Prostate gland (tissue), 2 donors: ENCODE data around the gene ARL14EPL. TPM values are rescaled to one million over a fixed set of nuclear protein-coding genes. Genes with fewer than 3 reads are reported as not detected.

Experiments
- DNase-seq: peaks from one replicate; pipeline ENCODE4 v3.0.0-alpha.2; 2019; ENCODE audit warnings: low spot score
- H3K27ac ChIP-seq, 2 donors: fragments of 200-600 bp; sonication (generic); 2 replicates each; pipeline ENCODE4 v1.5.1; 2017 to 2019
- H3K27me3 ChIP-seq: fragments of 200-600 bp; sonication (generic); replicated peaks from 2 replicates; pipeline ENCODE4 v1.5.1; 2019; ENCODE audit not compliant: insufficient read depth
- H3K36me3 ChIP-seq, 2 donors: fragments of 200-600 bp; sonication (generic); 1 replicate in 1 of 2; 2 replicates in 1 of 2; pipeline versions ENCODE4 v1.5.1 to v1.8.1; 2017 to 2019
- H3K4me1 ChIP-seq: fragments of 200-600 bp; sonication (generic); replicated peaks from 2 replicates; pipeline ENCODE4 v1.5.1; 2019
- H3K4me3 ChIP-seq, 2 donors: fragments of 200-600 bp; sonication (generic); 2 replicates each; pipeline ENCODE4 v1.5.1; 2017 to 2019
- H3K9me3 ChIP-seq: fragments of 200-600 bp; sonication (generic); 2 replicates; pipeline ENCODE4 v1.5.1; 2017
- POLR2A ChIP-seq: fragments of 450-650 bp; IDR thresholded peaks from one replicate; pipeline ENCODE4 v1.6.1; 2016; ENCODE audit warnings: antibody characterized with exemption, mild to moderate bottlenecking
- POLR2AphosphoS5 ChIP-seq: sonication (generic); formaldehyde crosslinking; IDR thresholded peaks from one replicate; pipeline ENCODE4 v1.6.1; 2017; ENCODE audit warnings: antibody characterized with exemption
- WGBS: methylation state at CpG from one replicate; pipeline ENCODE4 v1.1.5; 2018; 5-methylcytosine and 5-hydroxymethylcytosine counted together
- intact Hi-C: fragments of 100-400 bp; cut with DNase I; formaldehyde crosslinking; loops from one replicate; pipeline ENCODE4 v1.14.2; 2022
- total RNA-seq, 2 donors: library from RNA; depleted of rRNA; stranded (reverse); fragments of >200 nt; gene quantifications; one replicate each; pipeline ENCODE4 v1.1.0, GENCODE V29; 2016
- TF ChIP-seq, protein P1 (sequence below), 4 experiments: fragments of 200-600 bp in 2 of 4; fragments of 450-650 bp in 2 of 4; sonication (generic) in 2 of 4; IDR thresholded peaks; 1 replicate in 3 of 4; 2 replicates in 1 of 4; pipeline ENCODE4 v1.5.1; 2016 to 2019; ENCODE audit warnings: antibody characterized with exemption in 4 of 4, mild to moderate bottlenecking in 2 of 4, moderate library complexity in 2 of 4

ARL14EPL gene
- total RNA-seq, 2 donors from 2014 or later = not detected

DNA sequence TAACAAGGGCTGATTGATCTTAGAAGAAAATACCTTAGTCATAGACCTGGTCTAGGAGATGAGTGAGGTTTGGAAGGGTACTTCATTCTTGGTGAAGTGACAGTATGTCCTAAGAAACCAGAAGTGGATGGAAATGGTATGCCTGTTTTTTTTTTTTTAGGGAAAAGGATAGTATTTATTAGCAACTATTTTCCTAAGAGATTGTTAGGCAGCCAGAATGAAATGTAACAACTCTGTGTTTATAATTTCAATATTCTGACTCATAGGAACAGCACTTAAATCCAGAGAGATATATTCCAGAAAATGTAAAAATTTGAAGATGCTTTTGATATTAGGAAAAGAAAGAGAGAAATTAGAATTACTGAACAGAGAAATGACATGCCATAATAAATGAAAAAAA is 21.2 kb upstream of the ARL14EPL start:
- H3K36me3 ChIP-seq = no peaks in the 10 kb centered on the region
- H3K27ac ChIP-seq = no peak overlapping the region
- no peaks in the 10 kb centered on the region for H3K9me3 ChIP-seq
- H3K27me3 ChIP-seq = no peaks in the 10 kb centered on the region
- DNase-seq = no peak
- no peak overlapping the region for H3K4me3 ChIP-seq
- H3K4me1 ChIP-seq = no peaks in the 10 kb centered on the region
- TF ChIP-seq POLR2A (no peak), POLR2AphosphoS5 (no peak)
- TF ChIP-seq, protein P1, sequence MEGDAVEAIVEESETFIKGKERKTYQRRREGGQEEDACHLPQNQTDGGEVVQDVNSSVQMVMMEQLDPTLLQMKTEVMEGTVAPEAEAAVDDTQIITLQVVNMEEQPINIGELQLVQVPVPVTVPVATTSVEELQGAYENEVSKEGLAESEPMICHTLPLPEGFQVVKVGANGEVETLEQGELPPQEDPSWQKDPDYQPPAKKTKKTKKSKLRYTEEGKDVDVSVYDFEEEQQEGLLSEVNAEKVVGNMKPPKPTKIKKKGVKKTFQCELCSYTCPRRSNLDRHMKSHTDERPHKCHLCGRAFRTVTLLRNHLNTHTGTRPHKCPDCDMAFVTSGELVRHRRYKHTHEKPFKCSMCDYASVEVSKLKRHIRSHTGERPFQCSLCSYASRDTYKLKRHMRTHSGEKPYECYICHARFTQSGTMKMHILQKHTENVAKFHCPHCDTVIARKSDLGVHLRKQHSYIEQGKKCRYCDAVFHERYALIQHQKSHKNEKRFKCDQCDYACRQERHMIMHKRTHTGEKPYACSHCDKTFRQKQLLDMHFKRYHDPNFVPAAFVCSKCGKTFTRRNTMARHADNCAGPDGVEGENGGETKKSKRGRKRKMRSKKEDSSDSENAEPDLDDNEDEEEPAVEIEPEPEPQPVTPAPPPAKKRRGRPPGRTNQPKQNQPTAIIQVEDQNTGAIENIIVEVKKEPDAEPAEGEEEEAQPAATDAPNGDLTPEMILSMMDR (IDR thresholded peaks at IDR 0.05) = no peak
- intact Hi-C loops = no loop called here

DNA sequence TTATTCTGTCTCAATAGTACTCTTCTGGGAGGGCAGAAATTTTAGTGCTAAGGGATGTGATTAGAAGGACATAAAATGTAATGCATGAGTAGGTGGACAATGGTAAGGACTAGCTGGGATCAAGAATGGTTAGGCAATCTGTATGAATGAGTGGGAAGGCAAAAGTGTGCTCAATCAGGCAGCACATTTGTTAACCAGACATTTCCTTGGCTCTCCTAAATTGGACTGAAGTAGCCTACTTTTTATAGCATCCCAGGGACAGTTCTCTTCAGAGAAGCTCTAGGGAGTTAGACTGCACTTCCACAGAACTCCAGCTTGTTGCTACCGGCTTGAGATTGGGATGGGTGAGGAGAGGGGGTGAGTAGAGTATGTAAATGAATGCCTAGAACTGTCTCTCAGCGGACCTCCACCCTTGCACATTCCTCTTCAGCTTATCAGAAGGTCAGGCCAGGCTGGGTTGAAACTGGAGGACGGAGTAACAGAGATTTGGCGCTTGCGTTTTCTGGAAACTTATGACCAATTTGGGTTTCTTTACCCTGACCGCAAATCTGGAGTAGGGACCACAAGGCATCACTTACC is 19.0 kb upstream of the ARL14EPL start:
- Histone ChIP-seq H3K4me1 (no peaks in the 10 kb centered on the region), H3K9me3 (no peaks in the 10 kb centered on the region), H3K27ac (no peak overlapping the region), H3K27me3 (no peaks in the 10 kb centered on the region), H3K36me3 (no peaks in the 10 kb centered on the region), H3K4me3 (no peak overlapping the region)
- WGBS = 58% methylated on average over 6 of the region's 6 CpGs
- TF ChIP-seq POLR2AphosphoS5 = no peak
- TF ChIP-seq POLR2A = no peak
- TF ChIP-seq, protein P1 (IDR thresholded peaks at IDR 0.05) = no peak
- no peak for DNase-seq
- intact Hi-C loops = no loop called here

DNA sequence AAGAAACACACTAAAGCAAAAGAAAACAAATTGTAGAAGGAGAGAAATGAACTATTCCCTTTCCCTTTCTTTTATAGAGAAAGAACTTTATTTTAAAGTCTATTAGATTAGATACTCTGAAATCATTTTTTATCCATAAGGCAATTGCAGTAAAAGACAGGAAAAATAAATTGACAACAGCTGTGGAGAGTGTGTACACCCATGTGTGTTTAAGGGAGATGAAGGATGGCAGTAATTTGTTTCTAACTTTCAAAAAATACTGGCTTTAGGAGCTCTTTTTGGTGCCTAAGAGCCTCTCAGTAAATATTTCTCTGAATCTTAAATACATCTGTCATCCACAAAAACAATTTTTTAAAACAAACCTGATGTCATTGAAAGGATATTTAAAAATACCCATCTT is 18.3 kb upstream of the ARL14EPL start:
- no peak overlapping the region for H3K27ac ChIP-seq
- no peak for DNase-seq

DNA sequence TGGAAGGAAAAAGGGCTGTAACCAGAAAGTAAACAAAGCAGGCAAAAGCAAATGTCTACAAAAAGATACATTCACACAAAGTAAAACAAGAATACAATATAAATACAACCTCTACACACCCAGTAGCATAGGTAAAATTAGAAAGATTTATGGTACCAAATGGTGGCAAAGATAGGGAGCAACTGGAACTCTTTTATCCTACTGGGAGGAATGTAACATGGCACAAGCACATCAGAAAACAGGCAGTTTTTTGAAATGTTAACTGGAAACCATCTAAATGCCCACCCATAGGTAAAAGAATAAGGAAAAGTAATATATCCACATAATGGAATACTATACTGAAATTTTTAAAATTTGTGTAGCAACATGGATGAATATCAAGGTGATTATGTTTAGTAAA is 8.7 kb upstream of the ARL14EPL start:
- H3K4me3 ChIP-seq = no peak overlapping the region
- intact Hi-C loops = no loop called here
- no peaks in the 10 kb centered on the region for H3K36me3 ChIP-seq
- TF ChIP-seq, protein P1 (IDR thresholded peaks at IDR 0.05) = no peak
- TF ChIP-seq POLR2A = no peak
- TF ChIP-seq POLR2AphosphoS5 = no peak
- no peak for DNase-seq
- H3K9me3 ChIP-seq = no peaks in the 10 kb centered on the region
- no peaks in the 10 kb centered on the region for H3K4me1 ChIP-seq
- no peaks in the 10 kb centered on the region for H3K27me3 ChIP-seq
- no peak overlapping the region for H3K27ac ChIP-seq

More for the DNA sequence above, 18.3 kb upstream of the ARL14EPL start:
- H3K9me3 ChIP-seq = no peaks in the 10 kb centered on the region
- H3K4me3 ChIP-seq = no peak overlapping the region
- intact Hi-C loops = no loop called here
- H3K36me3 ChIP-seq = no peaks in the 10 kb centered on the region
- no peaks in the 10 kb centered on the region for H3K27me3 ChIP-seq
- H3K4me1 ChIP-seq = no peaks in the 10 kb centered on the region
- TF ChIP-seq POLR2A = no peak
- TF ChIP-seq, protein P1 (IDR thresholded peaks at IDR 0.05) = no peak
- TF ChIP-seq POLR2AphosphoS5 = no peak

DNA sequence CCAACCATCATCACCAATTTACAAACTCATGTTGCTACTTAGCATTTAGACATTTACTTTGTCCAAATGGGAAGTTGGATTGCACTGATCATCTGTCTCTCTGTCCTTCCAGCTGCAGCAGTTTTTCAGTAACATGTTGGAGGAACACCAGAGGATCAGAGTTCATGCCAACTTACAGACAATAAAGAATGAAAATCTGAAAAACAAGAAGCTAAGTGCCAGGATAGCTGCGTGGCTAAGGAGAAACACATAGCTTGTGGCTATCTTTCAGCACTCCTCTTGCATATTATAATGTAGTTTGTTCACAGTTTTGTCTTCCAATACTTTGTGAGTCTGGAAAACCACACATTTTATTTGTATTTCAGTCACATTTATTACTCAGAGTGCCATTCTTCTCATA is 6.4 kb upstream of the ARL14EPL start:
- Histone ChIP-seq H3K4me3 (no peak overlapping the region), H3K27ac (no peak overlapping the region), H3K4me1 (no peaks in the 10 kb centered on the region), H3K9me3 (no peaks in the 10 kb centered on the region), H3K27me3 (no peaks in the 10 kb centered on the region), H3K36me3 (no peaks in the 10 kb centered on the region)
- WGBS = 41% methylated on average over 1 of the region's 1 CpG
- TF ChIP-seq, protein P1 (IDR thresholded peaks at IDR 0.05) = no peak
- TF ChIP-seq POLR2A = no peak
- TF ChIP-seq POLR2AphosphoS5 = no peak
- intact Hi-C loops = no loop called here
- no peak for DNase-seq
